Activated CD4-positive, alpha-beta T cell treated with anti-CD3 and anti-CD28 coated beads, Interleukin-2, amount 50 U/mL, for 48 hours (primary cell): Measurements from ENCODE around the gene AVPI1.
"Not testable (repeated sequence)": the region's sequence is repeated elsewhere in the genome, so short reads cannot be mapped to it uniquely, and the experiment has no call there.

Source experiments
- DNase-seq, 2 experiments: peaks; one replicate each; pipeline ENCODE4 v3.0.0-alpha.2; 2020

The AVPI1 gene

DNA sequence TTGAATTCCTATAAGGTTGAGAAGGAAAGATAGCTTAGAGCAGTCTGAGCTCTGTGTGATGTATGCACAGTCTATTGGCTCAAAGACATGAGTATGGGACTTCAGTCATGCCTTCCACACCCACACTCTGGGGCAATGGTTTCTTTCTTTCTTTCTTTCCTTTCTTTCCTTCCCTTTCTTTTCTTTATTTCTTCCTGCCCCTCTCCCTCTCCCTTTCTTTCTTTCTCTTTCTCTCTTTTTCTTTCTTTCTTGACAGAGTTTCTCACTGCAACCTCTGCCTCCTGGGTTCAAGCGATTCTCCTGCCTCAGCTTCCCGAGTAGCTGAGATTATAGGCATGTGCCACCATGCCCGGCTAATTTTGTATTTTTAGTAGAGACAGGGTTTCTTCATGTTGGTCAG is 48.0 kb downstream of the AVPI1 start:
- DNase-seq, result not testable (repeated sequence)

DNA sequence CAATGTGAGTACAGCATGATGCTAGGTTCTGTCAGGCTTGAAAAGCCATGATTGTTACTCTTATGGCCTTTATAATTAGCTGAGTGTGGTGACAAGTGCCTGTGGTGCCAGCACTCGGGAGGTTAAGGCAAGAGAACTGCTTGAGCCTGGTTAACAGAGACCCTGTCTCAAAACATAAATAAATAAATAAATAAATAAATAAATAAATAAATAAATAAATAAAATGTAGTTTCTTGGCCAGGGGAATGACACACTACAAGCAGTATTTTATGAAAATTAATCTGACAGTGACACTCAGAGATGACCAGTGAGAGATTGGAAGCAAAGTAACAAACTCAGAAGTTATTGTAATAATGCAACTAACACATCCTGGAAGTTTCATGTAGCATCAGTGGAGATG is 51.5 kb downstream of the AVPI1 start:
- no peak for DNase-seq

DNA sequence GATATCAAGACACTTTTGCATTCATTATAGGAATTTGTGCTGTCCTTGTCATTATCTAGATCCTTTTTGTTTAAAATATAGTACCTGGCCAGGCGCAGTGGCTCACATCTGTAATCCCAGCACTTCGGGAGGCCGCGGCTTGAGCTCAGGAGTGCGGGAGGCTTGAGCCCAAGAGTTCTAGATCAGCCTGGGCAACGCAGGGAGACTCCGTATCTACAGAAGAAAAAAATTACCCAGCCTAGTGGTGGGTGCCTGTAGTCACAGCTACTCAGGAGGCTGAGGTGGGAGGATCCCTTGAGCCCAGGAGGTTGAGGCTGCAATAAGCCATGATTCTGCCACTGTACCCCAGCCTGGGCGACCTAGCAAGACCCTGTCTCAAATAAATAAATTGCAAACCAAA is 53.1 kb downstream of the AVPI1 start:
- peak; percentile 11 to 26 for DNase-seq

DNA sequence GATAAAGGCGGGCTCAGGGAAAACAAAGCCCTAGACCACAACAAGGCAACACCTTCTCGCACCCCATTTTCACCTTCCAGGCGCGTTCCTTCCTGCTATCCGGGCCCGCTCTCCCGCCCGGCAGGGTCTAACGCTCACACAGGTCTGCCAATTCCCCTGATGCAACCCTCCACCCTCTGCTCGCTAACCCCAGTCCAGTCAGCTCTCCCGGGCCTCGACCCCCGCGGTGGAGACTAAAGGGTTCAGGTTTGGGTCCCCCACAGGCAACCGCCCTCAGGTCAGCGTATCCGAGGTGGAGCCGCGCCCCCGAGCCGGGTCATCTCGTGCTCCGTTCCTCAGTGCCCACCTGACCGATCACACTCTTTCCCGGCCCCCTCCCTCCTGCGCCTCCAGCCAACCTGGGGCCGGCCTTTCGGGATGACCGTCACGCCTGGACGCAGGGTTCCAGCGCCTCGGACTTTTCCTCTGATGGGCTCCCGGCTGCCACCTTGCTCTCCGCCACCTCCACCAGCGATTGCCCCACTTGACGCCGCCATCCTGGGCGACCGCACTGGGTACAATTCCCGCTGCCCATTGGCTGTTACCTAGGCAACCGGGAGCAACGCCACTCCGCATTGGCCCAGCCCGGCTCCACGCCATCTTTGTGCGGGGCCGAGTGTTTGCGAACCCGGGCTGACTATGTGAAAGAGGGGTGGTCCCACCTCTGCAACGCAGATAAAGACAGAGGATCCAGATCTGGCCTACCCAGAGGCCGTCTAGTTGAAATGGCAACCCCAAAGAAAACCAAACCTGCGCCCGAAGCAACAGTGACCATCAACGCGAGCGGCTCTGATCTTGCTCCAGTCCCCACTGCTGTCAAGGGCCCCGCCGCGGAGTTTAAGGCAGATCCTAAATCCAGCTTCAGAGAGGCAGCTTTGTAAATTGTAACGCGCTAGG is 53.8 kb downstream of the AVPI1 start, which contains the start of gene MORN4:
Gene MORN4 (minus strand): TSS at position 552 of the 936 bp plus-strand sequence. CDS start 13,847 bp downstream, outside the sequence.
- peak; percentile 90 to 92 for DNase-seq

DNA sequence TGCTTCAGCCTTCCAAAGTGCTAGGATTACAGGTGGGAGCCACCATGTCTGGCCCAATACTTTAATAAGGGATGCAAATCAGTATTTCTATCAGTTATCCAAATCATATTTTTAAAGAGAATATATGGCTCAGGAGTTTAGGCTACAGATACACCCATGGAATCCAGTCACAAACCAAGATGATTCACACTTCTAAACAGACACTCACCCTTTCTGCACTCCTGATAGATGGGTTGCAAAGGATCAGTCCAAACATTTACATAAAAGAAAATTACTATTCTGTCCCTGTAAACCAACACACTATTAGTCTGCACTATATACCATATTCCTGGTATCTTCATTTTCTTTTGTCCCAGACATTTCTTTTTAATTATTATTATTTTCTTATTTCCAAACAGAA is 55.9 kb downstream of the AVPI1 start:
- no peak for DNase-seq

DNA sequence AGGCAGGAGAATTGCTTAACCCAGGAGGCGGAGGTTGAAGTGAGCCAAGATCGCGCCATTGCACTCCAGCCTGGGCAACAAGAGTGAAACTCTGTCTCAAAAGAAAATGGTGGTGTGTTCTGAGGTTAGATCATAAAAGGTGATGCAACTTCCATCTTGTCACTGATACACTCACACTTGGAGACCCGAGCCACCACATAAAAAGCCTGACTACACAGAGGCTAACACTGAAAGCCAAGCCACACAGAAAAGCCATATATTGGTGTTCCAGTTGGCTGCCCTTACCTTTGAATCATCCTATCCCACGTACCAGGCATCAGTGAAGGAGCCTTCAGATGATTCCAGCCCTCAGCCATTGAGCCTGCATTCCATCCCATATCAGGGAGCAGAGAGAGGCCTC is 57.8 kb downstream of the AVPI1 start:
- no peak for DNase-seq

DNA sequence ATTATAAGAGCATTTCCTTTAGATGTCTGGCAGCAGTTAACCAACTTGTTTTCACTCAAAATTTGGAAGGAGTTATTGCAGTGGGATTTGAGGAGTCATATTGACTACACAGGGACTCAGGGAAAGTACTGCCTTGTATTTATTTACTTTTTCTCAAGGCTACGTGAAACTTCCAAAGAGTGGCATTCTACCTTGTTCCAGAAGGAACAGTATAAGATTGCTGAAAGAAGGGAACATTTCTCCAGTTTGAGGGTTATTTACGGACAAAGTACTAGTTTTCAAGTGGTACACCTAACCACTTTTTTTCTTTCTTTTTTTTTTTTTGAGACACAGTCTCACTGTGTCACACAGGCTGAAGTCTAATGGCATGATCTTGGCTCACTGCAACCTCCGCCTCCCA is 58.8 kb downstream of the AVPI1 start:
- DNase-seq, result no peak

DNA sequence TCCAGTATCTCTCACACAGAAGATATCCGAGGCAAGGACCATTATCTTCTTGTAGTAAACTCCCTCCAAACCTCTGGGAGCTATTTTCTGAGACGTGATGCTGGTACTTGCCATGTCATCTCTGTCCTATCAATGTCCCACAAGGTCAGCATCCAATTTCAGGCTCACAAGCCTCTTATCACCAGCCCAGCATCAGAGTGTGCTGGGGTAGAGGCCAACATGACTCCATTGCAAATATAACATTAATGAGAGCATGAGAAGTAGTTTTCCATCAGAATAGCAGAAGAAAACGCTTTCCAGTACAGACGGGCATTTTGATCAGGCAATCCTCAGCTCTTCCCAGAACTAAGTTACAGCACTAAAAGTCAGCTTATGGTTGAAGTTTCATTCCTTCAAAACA is 59.3 kb downstream of the AVPI1 start:
- DNase-seq, result no peak
